GM23338 (cell line): Measurements from ENCODE around the gene AADACL3. TPM values are rescaled to one million over a fixed set of nuclear protein-coding genes. Genes with fewer than 3 reads are reported as not detected.

Experiments used
- ATAC-seq: fragments of 200-7000 bp; cut with Tn5 transposase; 3 replicates; pipeline ENCODE4 v1.9.1; 2020
- DNase-seq: peaks from one replicate; pipeline ENCODE4 v3.0.0-alpha.2; 2015; ENCODE audit warnings: low spot score
- H2AFZ ChIP-seq: fragments of 200-600 bp; sonication (generic); 2 replicates; pipeline ENCODE4 v1.8.0; 2016; ENCODE audit warnings: antibody characterized with exemption, mild to moderate bottlenecking, moderate library complexity
- H3F3A ChIP-seq: fragments of 200-600 bp; sonication (generic); replicated peaks from 2 replicates; pipeline ENCODE4 v1.8.0; 2017; ENCODE audit warnings: antibody characterized with exemption, mixed run types, low read depth
- H3K27ac ChIP-seq: fragments of 200-600 bp; sonication (generic); 2 replicates; pipeline ENCODE4 v1.6.1; 2016; ENCODE audit warnings: low read depth
- H3K27me3 ChIP-seq: fragments of 200-600 bp; sonication (generic); 2 replicates; pipeline ENCODE4 v1.8.0; 2016; ENCODE audit warnings: mild to moderate bottlenecking, mixed run types, moderate library complexity; ENCODE audit not compliant: insufficient read depth
- H3K36me3 ChIP-seq: fragments of 200-600 bp; sonication (generic); 2 replicates; pipeline ENCODE4 v1.8.0; 2016; ENCODE audit warnings: mild to moderate bottlenecking; ENCODE audit not compliant: insufficient read depth
- H3K4me1 ChIP-seq: fragments of 200-600 bp; sonication (generic); 2 replicates; pipeline ENCODE4 v1.8.0; 2016; ENCODE audit warnings: mild to moderate bottlenecking, moderate library complexity; ENCODE audit not compliant: insufficient read depth
- H3K4me2 ChIP-seq: fragments of 200-600 bp; sonication (generic); 2 replicates; pipeline ENCODE4 v1.7.1; 2017; ENCODE audit warnings: mixed run types
- H3K4me3 ChIP-seq: fragments of 200-600 bp; sonication (generic); 2 replicates; pipeline ENCODE4 v1.6.1; 2016; ENCODE audit warnings: mixed run types
- H3K79me2 ChIP-seq: fragments of 200-600 bp; sonication (generic); replicated peaks from 2 replicates; pipeline ENCODE4 v1.8.0; 2017; ENCODE audit warnings: mild to moderate bottlenecking; ENCODE audit not compliant: insufficient read depth
- H3K9me2 ChIP-seq: fragments of 200-600 bp; sonication (generic); 2 replicates; pipeline ENCODE4 v1.8.0; 2017; ENCODE audit not compliant: insufficient read depth
- H4K20me1 ChIP-seq: fragments of 200-600 bp; sonication (generic); replicated peaks from 2 replicates; pipeline ENCODE4 v1.8.0; 2017; ENCODE audit warnings: mild to moderate bottlenecking; ENCODE audit not compliant: insufficient read depth
- H3K27ac Mint-ChIP-seq: 2 replicates; pipeline ENCODE4 v1.8.0; 2020; ENCODE audit warnings: inconsistent platforms, mild to moderate bottlenecking, moderate library complexity, mixed read lengths
- H3K27me3 Mint-ChIP-seq: 3 replicates; pipeline ENCODE4 v1.8.0; 2022; ENCODE audit warnings: low read depth, mild to moderate bottlenecking, moderate library complexity, mixed read lengths, inconsistent platforms; ENCODE audit not compliant: insufficient read depth, poor library complexity
- H3K36me3 Mint-ChIP-seq: 3 replicates; pipeline ENCODE4 v1.8.0; 2021; ENCODE audit warnings: low read depth, mild to moderate bottlenecking, inconsistent platforms, moderate library complexity, mixed read lengths
- H3K4me1 Mint-ChIP-seq: 3 replicates; pipeline ENCODE4 v1.8.0; 2020; ENCODE audit warnings: mild to moderate bottlenecking, inconsistent platforms, mixed read lengths
- H3K4me3 Mint-ChIP-seq: 3 replicates; pipeline ENCODE4 v1.8.0; 2021; ENCODE audit warnings: moderate library complexity, mild to moderate bottlenecking, inconsistent platforms, mixed read lengths
- H3K9me3 Mint-ChIP-seq: 3 replicates; pipeline ENCODE4 v1.8.0; 2020; ENCODE audit warnings: moderate library complexity, mild to moderate bottlenecking, inconsistent platforms, mixed read lengths
- CREB1 ChIP-seq: fragments of 250-450 bp; sonication (Bioruptor Pico); IDR thresholded peaks from 2 replicates; pipeline ENCODE4 v1.5.0; 2020; ENCODE audit warnings: low read depth, mild to moderate bottlenecking, moderate library complexity
- EZH2 ChIP-seq: fragments of 200-600 bp; sonication (generic); IDR thresholded peaks from one replicate; pipeline ENCODE4 v1.8.0; 2017; ENCODE audit warnings: antibody characterized with exemption, mild to moderate bottlenecking, low read depth; ENCODE audit not compliant: unreplicated experiment
- EZH2phosphoT487 ChIP-seq: fragments of 200-600 bp; sonication (generic); IDR thresholded peaks from one replicate; pipeline ENCODE4 v1.8.1; 2018; ENCODE audit warnings: antibody characterized with exemption; ENCODE audit not compliant: unreplicated experiment
- NANOG ChIP-seq: IDR thresholded peaks from 2 replicates; pipeline ENCODE4 v1.6.1; 2016; ENCODE audit warnings: antibody characterized with exemption, borderline replicate concordance
- STAT1 ChIP-seq: IDR thresholded peaks from one replicate; pipeline ENCODE4 v1.6.1; 2016; ENCODE audit warnings: antibody characterized with exemption; ENCODE audit not compliant: unreplicated experiment
- polyA plus RNA-seq: library from polyadenylated mRNA; unstranded; fragments of >200 nt; fragmentation: Nextera tagmentation; extraction: Ambion mirVana; gene quantifications from 2 replicates; pipeline ENCODE4 v1.2.1, GENCODE V29; 2016
- total RNA-seq: library from RNA; depleted of rRNA; stranded (reverse); fragments of >200 nt; shearing (Covaris generic); gene quantifications from 2 replicates; pipeline ENCODE4 v1.2.3, GENCODE V29; 2014
- TF ChIP-seq, protein P1 (sequence below): IDR thresholded peaks from one replicate; pipeline ENCODE4 v1.6.1; 2018; ENCODE audit warnings: antibody characterized with exemption; ENCODE audit not compliant: unreplicated experiment
- TF ChIP-seq, protein P2 (sequence below), 2 experiments: fragments of 200-600 bp in 1 of 2; sonication (generic) in 1 of 2; conservative IDR thresholded peaks; 2 replicates each; pipeline versions ENCODE4 v1.5.1 to v1.6.1; 2016 to 2017; ENCODE audit warnings: antibody characterized with exemption in 2 of 2, low read depth in 2 of 2, mild to moderate bottlenecking in 2 of 2, moderate library complexity in 1 of 2
- TF ChIP-seq, protein P3 (sequence below): fragments of 250-450 bp; sonication (Bioruptor Pico); IDR thresholded peaks from 2 replicates; pipeline ENCODE4 v1.5.0; 2020; ENCODE audit warnings: mild to moderate bottlenecking, moderate library complexity

AADACL3 gene
- total and polyA plus RNA-seq, 2 experiments from 2014 or later: 0.47 to 1.5 TPM

DNA sequence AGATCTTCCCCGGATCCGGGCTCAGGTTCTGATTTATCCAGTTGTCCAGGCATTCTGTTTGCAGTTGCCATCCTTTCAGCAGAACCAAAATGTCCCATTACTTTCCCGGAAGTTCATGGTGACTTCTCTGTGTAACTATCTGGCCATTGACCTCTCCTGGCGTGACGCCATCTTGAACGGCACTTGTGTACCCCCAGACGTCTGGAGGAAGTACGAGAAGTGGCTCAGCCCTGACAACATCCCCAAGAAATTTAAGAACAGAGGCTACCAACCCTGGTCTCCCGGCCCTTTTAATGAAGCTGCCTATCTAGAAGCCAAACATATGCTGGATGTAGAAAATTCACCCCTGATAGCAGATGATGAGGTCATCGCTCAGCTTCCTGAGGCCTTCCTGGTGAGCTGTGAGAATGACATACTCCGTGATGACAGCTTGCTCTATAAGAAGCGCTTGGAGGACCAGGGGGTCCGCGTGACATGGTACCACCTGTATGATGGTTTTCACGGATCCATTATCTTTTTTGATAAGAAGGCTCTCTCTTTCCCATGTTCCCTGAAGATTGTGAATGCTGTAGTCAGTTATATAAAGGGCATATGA is 49.7 kb upstream of the AADACL3 start (continued):
- TF ChIP-seq, protein P1, sequence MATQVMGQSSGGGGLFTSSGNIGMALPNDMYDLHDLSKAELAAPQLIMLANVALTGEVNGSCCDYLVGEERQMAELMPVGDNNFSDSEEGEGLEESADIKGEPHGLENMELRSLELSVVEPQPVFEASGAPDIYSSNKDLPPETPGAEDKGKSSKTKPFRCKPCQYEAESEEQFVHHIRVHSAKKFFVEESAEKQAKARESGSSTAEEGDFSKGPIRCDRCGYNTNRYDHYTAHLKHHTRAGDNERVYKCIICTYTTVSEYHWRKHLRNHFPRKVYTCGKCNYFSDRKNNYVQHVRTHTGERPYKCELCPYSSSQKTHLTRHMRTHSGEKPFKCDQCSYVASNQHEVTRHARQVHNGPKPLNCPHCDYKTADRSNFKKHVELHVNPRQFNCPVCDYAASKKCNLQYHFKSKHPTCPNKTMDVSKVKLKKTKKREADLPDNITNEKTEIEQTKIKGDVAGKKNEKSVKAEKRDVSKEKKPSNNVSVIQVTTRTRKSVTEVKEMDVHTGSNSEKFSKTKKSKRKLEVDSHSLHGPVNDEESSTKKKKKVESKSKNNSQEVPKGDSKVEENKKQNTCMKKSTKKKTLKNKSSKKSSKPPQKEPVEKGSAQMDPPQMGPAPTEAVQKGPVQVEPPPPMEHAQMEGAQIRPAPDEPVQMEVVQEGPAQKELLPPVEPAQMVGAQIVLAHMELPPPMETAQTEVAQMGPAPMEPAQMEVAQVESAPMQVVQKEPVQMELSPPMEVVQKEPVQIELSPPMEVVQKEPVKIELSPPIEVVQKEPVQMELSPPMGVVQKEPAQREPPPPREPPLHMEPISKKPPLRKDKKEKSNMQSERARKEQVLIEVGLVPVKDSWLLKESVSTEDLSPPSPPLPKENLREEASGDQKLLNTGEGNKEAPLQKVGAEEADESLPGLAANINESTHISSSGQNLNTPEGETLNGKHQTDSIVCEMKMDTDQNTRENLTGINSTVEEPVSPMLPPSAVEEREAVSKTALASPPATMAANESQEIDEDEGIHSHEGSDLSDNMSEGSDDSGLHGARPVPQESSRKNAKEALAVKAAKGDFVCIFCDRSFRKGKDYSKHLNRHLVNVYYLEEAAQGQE: no peak
- no peak for TF ChIP-seq STAT1
- TF ChIP-seq CREB1 (CRISPR knock-in tag): no peak
- TF ChIP-seq EZH2: no peak

DNA sequence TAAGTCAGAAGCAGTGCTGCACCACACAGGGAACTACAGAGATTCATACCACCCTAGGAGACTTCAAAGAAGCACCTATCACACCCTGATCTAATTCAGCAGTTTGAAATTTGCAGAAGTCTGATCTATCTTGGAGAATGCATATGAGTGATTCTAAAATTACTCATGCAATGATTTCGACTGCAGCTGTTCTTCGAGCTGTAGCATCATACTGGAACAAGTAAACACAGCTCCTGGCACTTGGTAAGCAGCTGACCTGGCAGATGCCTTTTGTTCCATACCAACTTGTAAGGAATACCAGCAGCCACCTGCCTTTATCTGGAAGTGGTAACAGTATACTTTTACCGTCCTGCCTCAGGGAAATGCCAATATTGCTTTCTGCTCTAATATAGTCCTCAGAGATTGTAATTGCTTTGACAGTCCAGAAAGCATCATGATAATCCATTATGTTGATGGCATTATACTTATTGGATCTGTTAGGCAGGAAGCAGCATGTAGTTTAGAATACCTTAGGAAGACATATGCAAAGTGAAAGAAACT is 46.3 kb upstream of the AADACL3 start:
- Histone ChIP-seq H2AFZ (no peak overlapping the region), H3K4me2 (no peak overlapping the region), H3K36me3 (no peaks in the 10 kb centered on the region; the same call in 1 of the 2 replicates), H3K27ac (no peak overlapping the region), H3K4me3 (no peak overlapping the region), H3K27me3 (no peaks in the 10 kb centered on the region), H3K4me1 (no peaks in the 10 kb centered on the region), H3F3A (no peaks in the 10 kb centered on the region), H4K20me1 (no peaks in the 10 kb centered on the region), H3K9me2 (0 out of 2 replicates have a peak, but pooled peaks cover 4% of the 10 kb centered on the region), H3K79me2 (no peaks in the 10 kb centered on the region)
- Mint-ChIP-seq H3K36me3 (peaks cover 6% of the 10 kb centered on the region; the same call in 2 of the 3 replicates), H3K9me3 (peaks cover 16% of the 10 kb centered on the region), H3K27me3 (no peaks in the 10 kb centered on the region), H3K4me3 (no peak overlapping the region), H3K4me1 (no peaks in the 10 kb centered on the region), H3K27ac (no peak overlapping the region)
- TF ChIP-seq EZH2phosphoT487 (no peak), NANOG (no peak), STAT1 (no peak), EZH2 (no peak)
- TF ChIP-seq, protein P2, sequence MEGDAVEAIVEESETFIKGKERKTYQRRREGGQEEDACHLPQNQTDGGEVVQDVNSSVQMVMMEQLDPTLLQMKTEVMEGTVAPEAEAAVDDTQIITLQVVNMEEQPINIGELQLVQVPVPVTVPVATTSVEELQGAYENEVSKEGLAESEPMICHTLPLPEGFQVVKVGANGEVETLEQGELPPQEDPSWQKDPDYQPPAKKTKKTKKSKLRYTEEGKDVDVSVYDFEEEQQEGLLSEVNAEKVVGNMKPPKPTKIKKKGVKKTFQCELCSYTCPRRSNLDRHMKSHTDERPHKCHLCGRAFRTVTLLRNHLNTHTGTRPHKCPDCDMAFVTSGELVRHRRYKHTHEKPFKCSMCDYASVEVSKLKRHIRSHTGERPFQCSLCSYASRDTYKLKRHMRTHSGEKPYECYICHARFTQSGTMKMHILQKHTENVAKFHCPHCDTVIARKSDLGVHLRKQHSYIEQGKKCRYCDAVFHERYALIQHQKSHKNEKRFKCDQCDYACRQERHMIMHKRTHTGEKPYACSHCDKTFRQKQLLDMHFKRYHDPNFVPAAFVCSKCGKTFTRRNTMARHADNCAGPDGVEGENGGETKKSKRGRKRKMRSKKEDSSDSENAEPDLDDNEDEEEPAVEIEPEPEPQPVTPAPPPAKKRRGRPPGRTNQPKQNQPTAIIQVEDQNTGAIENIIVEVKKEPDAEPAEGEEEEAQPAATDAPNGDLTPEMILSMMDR (conservative IDR thresholded peaks at IDR 0.05; ENCODE audit: low read depth in 2 of 2): no peak
- TF ChIP-seq, protein P3, sequence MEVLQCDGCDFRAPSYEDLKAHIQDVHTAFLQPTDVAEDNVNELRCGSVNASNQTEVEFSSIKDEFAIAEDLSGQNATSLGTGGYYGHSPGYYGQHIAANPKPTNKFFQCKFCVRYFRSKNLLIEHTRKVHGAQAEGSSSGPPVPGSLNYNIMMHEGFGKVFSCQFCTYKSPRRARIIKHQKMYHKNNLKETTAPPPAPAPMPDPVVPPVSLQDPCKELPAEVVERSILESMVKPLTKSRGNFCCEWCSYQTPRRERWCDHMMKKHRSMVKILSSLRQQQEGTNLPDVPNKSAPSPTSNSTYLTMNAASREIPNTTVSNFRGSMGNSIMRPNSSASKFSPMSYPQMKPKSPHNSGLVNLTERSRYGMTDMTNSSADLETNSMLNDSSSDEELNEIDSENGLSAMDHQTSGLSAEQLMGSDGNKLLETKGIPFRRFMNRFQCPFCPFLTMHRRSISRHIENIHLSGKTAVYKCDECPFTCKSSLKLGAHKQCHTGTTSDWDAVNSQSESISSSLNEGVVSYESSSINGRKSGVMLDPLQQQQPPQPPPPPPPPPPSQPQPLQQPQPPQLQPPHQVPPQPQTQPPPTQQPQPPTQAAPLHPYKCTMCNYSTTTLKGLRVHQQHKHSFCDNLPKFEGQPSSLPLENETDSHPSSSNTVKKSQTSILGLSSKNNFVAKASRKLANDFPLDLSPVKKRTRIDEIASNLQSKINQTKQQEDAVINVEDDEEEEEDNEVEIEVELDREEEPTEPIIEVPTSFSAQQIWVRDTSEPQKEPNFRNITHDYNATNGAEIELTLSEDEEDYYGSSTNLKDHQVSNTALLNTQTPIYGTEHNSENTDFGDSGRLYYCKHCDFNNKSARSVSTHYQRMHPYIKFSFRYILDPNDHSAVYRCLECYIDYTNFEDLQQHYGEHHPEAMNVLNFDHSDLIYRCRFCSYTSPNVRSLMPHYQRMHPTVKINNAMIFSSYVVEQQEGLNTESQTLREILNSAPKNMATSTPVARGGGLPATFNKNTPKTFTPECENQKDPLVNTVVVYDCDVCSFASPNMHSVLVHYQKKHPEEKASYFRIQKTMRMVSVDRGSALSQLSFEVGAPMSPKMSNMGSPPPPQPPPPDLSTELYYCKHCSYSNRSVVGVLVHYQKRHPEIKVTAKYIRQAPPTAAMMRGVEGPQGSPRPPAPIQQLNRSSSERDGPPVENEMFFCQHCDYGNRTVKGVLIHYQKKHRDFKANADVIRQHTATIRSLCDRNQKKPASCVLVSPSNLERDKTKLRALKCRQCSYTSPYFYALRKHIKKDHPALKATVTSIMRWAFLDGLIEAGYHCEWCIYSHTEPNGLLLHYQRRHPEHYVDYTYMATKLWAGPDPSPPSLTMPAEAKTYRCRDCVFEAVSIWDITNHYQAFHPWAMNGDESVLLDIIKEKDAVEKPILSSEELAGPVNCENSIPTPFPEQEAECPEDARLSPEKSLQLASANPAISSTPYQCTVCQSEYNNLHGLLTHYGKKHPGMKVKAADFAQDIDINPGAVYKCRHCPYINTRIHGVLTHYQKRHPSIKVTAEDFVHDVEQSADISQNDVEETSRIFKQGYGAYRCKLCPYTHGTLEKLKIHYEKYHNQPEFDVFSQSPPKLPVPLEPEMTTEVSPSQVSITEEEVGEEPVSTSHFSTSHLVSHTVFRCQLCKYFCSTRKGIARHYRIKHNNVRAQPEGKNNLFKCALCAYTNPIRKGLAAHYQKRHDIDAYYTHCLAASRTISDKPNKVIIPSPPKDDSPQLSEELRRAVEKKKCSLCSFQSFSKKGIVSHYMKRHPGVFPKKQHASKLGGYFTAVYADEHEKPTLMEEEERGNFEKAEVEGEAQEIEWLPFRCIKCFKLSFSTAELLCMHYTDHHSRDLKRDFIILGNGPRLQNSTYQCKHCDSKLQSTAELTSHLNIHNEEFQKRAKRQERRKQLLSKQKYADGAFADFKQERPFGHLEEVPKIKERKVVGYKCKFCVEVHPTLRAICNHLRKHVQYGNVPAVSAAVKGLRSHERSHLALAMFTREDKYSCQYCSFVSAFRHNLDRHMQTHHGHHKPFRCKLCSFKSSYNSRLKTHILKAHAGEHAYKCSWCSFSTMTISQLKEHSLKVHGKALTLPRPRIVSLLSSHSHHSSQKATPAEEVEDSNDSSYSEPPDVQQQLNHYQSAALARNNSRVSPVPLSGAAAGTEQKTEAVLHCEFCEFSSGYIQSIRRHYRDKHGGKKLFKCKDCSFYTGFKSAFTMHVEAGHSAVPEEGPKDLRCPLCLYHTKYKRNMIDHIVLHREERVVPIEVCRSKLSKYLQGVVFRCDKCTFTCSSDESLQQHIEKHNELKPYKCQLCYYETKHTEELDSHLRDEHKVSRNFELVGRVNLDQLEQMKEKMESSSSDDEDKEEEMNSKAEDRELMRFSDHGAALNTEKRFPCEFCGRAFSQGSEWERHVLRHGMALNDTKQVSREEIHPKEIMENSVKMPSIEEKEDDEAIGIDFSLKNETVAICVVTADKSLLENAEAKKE: no peak
- no peak for DNase-seq
- no peak for ATAC-seq
